OCI-LY1 (cell line): Measurements from ENCODE around the gene ZCCHC8.
A peak's percentile ranks its signal among the peaks of the same experiment; 100 is the strongest.

Experiments used
- H2AFZ ChIP-seq: fragments of 200-600 bp; sonication (generic), shearing (Covaris generic); 2 replicates; pipeline ENCODE4 v1.6.0; 2014; ENCODE audit warnings: antibody characterized with exemption, mild to moderate bottlenecking, low read length
- H3F3A ChIP-seq: fragments of 200-600 bp; sonication (generic), shearing (Covaris generic); 2 replicates; pipeline ENCODE4 v1.6.0; 2014; ENCODE audit warnings: mild to moderate bottlenecking, antibody characterized with exemption, low read length, moderate library complexity; ENCODE audit not compliant: insufficient read depth
- H3K27ac ChIP-seq: fragments of 200-600 bp; sonication (generic); 2 replicates; pipeline ENCODE4 v1.5.1; 2014; ENCODE audit warnings: low read length, mixed run types, mild to moderate bottlenecking, low read depth; ENCODE audit not compliant: poor library complexity, severe bottlenecking
- H3K27me3 ChIP-seq: fragments of 200-600 bp; sonication (generic); 2 replicates; pipeline ENCODE4 v1.6.0; 2014; ENCODE audit warnings: antibody characterized with exemption, mild to moderate bottlenecking, low read length, moderate library complexity; ENCODE audit not compliant: insufficient read depth
- H3K36me3 ChIP-seq: fragments of 200-600 bp; sonication (generic); 2 replicates; pipeline ENCODE4 v1.6.1; 2014; ENCODE audit warnings: mild to moderate bottlenecking, antibody characterized with exemption, low read length, moderate library complexity, mixed read lengths; ENCODE audit not compliant: insufficient read depth
- H3K4me1 ChIP-seq: fragments of 200-600 bp; sonication (generic); 2 replicates; pipeline ENCODE4 v1.5.1; 2014; ENCODE audit warnings: mild to moderate bottlenecking, low read length, moderate library complexity; ENCODE audit not compliant: insufficient read depth, severe bottlenecking
- H3K4me2 ChIP-seq: fragments of 200-600 bp; sonication (generic), shearing (Covaris generic); 2 replicates; pipeline ENCODE4 v1.6.1; 2014; ENCODE audit warnings: low read length
- H3K4me3 ChIP-seq: fragments of 200-600 bp; sonication (generic); 2 replicates; pipeline ENCODE4 v1.5.1; 2014; ENCODE audit warnings: low read length, low read depth, mild to moderate bottlenecking, mixed read lengths; ENCODE audit not compliant: poor library complexity, severe bottlenecking
- H3K79me2 ChIP-seq: fragments of 200-600 bp; shearing (Covaris generic); 2 replicates; pipeline ENCODE4 v1.6.1; 2016; ENCODE audit warnings: mixed run types, low read length, mixed read lengths; ENCODE audit not compliant: insufficient read depth
- H3K9ac ChIP-seq: fragments of 200-600 bp; sonication (generic), shearing (Covaris generic); 2 replicates; pipeline ENCODE4 v1.6.1; 2014; ENCODE audit warnings: mild to moderate bottlenecking, low read length, mixed read lengths
- H3K9me2 ChIP-seq: fragments of 200-600 bp; sonication (generic), shearing (Covaris generic); 2 replicates; pipeline ENCODE4 v1.6.1; 2014; ENCODE audit warnings: low read depth, mild to moderate bottlenecking, low read length, mixed read lengths
- H3K9me3 ChIP-seq: fragments of 200-600 bp; shearing (Covaris generic); 2 replicates; pipeline ENCODE4 v1.6.1; 2014; ENCODE audit warnings: low read length, mixed read lengths
- H4K20me1 ChIP-seq: fragments of 200-600 bp; sonication (generic), shearing (Covaris generic); 2 replicates; pipeline ENCODE4 v1.6.0; 2016; ENCODE audit warnings: mild to moderate bottlenecking, low read length; ENCODE audit not compliant: insufficient read depth
- EZH2 ChIP-seq: fragments of 200-600 bp; sonication (generic), shearing (Covaris generic); IDR thresholded peaks from 2 replicates; pipeline ENCODE4 v1.8.0; 2017; ENCODE audit warnings: borderline replicate concordance, mixed run types, mild to moderate bottlenecking, antibody characterized with exemption, low read length, moderate library complexity, mixed read lengths
- TF ChIP-seq, protein P1 (sequence below): fragments of 200-600 bp; sonication (generic), shearing (Covaris generic); IDR thresholded peaks from 2 replicates; pipeline ENCODE4 v1.5.1; 2017; ENCODE audit warnings: mild to moderate bottlenecking, antibody characterized with exemption, low read length, moderate library complexity, mixed read lengths

Gene ZCCHC8

DNA sequence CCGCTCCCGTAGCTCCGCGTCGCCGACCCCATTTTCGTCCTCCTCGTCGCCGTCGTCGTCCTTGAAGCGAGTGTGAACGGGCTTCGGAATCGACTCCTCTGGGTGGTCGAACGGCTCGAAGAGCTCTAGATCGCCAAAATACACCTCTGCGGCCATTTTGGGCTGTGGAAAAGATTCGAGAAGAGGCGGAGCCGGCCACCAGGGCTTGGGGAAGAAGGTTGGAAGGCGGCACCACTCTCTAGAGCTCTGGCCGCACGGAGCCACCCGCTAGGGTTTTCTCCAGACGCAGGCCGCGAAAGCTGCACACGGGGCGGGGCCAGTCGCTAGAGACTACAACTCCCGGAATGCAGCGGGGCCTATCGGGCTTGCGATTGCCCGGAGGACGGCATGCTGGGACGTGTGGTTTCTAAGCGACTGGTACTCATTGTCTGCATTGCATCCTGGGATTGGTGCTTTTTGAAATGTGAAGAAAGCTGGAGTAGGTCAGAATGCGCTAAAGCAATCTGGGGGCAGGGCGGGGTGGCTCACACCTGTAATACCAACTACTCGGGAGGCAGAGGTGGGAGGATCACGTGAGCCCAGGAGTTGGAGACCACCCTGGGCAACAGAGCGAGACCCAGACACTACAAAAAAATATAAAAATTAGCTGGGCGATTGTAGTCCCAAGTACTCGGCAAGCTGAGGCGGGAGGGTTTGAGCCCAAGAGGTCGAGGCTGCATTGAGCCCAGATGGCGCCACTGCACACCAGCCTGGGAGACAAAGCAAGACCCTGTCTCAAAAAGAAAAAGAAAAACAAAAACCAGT is at the start of gene ZCCHC8:
Gene ZCCHC8, minus strand, starts transcription at position 248 of the 804 bp plus-strand sequence. Its CDS starts 92 bp downstream, at position 156.
- Histone ChIP-seq H3F3A (peaks cover 18% of the 10 kb centered on the region; the same call in 1 of the 2 replicates), H3K9ac (peak within 1 kb of the TSS; percentile 85), H3K4me1 (peaks cover 35% of the 10 kb centered on the region), H3K4me3 (peak within 1 kb of the TSS; percentile 78), H3K9me3 (no peaks in the 10 kb centered on the region), H3K4me2 (peak within 1 kb of the TSS; percentile 81), H3K27me3 (no peaks in the 10 kb centered on the region), H4K20me1 (no peaks in the 10 kb centered on the region), H3K79me2 (peaks cover 37% of the 10 kb centered on the region), H3K9me2 (no peaks in the 10 kb centered on the region), H2AFZ (no peak within 1 kb of the TSS), H3K36me3 (peaks cover 43% of the 10 kb centered on the region), H3K27ac (peak within 1 kb of the TSS; percentile 89)
- TF ChIP-seq, protein P1, sequence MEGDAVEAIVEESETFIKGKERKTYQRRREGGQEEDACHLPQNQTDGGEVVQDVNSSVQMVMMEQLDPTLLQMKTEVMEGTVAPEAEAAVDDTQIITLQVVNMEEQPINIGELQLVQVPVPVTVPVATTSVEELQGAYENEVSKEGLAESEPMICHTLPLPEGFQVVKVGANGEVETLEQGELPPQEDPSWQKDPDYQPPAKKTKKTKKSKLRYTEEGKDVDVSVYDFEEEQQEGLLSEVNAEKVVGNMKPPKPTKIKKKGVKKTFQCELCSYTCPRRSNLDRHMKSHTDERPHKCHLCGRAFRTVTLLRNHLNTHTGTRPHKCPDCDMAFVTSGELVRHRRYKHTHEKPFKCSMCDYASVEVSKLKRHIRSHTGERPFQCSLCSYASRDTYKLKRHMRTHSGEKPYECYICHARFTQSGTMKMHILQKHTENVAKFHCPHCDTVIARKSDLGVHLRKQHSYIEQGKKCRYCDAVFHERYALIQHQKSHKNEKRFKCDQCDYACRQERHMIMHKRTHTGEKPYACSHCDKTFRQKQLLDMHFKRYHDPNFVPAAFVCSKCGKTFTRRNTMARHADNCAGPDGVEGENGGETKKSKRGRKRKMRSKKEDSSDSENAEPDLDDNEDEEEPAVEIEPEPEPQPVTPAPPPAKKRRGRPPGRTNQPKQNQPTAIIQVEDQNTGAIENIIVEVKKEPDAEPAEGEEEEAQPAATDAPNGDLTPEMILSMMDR: peak; percentile 49
- no peak for TF ChIP-seq EZH2

DNA sequence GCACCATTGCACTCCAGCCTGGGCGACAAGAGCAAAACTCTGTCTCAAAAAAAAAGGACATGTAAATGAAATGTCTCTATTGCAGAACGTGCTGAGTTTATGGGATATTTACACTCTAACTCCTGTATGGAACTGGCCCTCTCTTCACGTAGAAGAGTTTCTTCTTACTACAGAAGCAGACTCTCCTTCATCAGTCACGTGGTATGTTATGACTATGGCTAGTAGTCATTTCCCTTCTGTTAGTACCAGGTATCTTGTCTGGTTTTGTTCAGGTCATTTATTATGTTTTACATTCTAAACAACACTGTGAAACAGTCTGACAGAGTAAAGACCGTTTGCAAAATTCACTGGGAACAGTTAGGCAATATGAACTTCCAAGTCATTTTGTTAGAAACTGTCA is 46.6 kb upstream of the ZCCHC8 start:
- H3K27me3 ChIP-seq: no peaks in the 10 kb centered on the region
- no peak overlapping the region for H2AFZ ChIP-seq
- no peak overlapping the region for H3K4me3 ChIP-seq
- no peaks in the 10 kb centered on the region for H3F3A ChIP-seq
- no peaks in the 10 kb centered on the region for H3K79me2 ChIP-seq
- no peak overlapping the region for H3K9ac ChIP-seq
- peaks cover 93% of the 10 kb centered on the region for H3K36me3 ChIP-seq
- H3K4me2 ChIP-seq: no peak overlapping the region
- no peaks in the 10 kb centered on the region for H3K4me1 ChIP-seq
- no peaks in the 10 kb centered on the region for H4K20me1 ChIP-seq
- TF ChIP-seq, protein P1: no peak
- no peak for TF ChIP-seq EZH2
- no peak overlapping the region for H3K27ac ChIP-seq
- no peaks in the 10 kb centered on the region for H3K9me2 ChIP-seq
- no peaks in the 10 kb centered on the region for H3K9me3 ChIP-seq

DNA sequence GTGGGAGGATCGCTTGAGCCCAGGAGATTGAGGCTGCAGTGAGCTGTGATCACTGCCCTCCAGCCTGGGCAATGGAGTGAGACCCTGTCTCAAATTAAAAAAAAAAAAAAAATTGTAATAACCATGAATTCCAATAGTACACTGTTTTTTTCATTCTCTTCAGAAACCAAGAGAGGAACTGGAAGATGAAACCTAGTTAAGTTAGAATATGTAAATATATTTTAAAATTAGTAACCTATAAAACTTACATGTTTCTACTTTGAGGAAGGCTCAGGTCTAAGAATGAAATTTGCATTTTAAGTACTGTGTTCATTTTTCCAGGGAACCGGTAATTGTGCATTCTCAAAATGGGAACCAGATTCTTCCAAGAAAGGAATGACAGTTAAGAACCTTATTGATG is 45.1 kb upstream of the ZCCHC8 start:
- Histone ChIP-seq H3K4me3 (no peak overlapping the region), H4K20me1 (no peaks in the 10 kb centered on the region), H3K27me3 (no peaks in the 10 kb centered on the region), H3K4me2 (no peak overlapping the region), H3K4me1 (no peaks in the 10 kb centered on the region), H3K36me3 (peaks cover 90% of the 10 kb centered on the region), H2AFZ (no peak overlapping the region), H3K9me2 (no peaks in the 10 kb centered on the region), H3F3A (no peaks in the 10 kb centered on the region), H3K27ac (no peak overlapping the region), H3K9ac (no peak overlapping the region), H3K79me2 (no peaks in the 10 kb centered on the region), H3K9me3 (no peaks in the 10 kb centered on the region)
- TF ChIP-seq EZH2: no peak
- TF ChIP-seq, protein P1: no peak
